DOHH2 (cell line): Measurements from ENCODE around the gene DPH6.

Experiments
- CTCF ChIP-seq: fragments of 200-600 bp; sonication (generic); IDR thresholded peaks from one replicate; pipeline ENCODE4 v1.5.1; 2014; ENCODE audit warnings: antibody characterized with exemption, mild to moderate bottlenecking, low read depth, low read length; ENCODE audit not compliant: poor library complexity, severe bottlenecking
- EZH2phosphoT487 ChIP-seq: fragments of 200-600 bp; sonication (generic); IDR thresholded peaks from 2 replicates; pipeline ENCODE4 v1.6.1; 2017; ENCODE audit warnings: borderline replicate concordance, mild to moderate bottlenecking, antibody characterized with exemption, low read length, moderate library complexity, mixed read lengths

DNA sequence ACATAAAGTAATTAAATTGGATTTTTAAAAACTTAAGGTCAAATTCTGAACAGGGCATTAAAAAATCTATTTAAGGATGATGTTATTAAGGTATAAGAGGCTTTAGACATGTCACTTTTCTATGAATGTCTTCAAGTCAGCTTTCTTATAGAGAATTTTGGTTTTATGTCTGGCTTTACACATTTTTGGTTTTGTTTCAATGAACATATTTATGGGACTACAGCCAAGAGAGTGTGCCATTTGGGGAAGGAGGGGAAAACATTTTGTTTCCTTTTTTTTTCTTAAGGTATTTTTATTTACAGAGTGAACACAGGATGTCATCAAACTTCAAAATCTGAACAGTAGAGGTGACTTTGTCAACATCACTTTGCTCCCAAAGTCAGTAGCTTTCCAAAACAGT, 222.8 kb downstream of the DPH6 start:
- TF ChIP-seq CTCF (no peak), EZH2phosphoT487 (no peak)
